Stimulated activated CD8-positive, alpha-beta memory T cell treated with anti-CD3 and anti-CD28 coated beads, Interleukin-4, amount 100 ng/mL, for 48 hours (primary cell): ENCODE data around the gene MAGI2.
"Not testable (repeated sequence)": the region's sequence is repeated elsewhere in the genome, so short reads cannot be mapped to it uniquely, and the experiment has no call there.

Source experiments
- DNase-seq: peaks from one replicate; pipeline ENCODE4 v3.0.0-alpha.2; 2020

MAGI2 gene

DNA sequence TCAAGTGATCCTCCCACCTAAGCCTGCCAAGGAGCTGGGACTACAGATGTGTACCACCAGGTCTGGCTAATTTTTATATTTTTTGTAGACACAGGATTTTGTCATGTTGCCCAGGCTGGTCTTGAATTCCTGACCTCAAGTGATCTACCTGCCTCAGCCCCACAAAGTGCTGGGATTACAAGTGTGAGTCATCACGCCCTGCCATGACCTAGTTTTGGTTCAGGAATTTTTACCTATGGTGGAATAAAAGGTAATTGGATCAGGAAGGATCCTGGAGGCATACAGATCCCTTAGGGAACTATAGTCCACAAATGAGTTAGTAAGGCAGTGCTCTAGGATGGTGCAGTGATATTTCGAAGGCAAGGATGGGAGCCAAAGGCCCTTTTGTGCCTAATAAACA lies 937.0 kb downstream of the MAGI2 start:
- no peak for DNase-seq

DNA sequence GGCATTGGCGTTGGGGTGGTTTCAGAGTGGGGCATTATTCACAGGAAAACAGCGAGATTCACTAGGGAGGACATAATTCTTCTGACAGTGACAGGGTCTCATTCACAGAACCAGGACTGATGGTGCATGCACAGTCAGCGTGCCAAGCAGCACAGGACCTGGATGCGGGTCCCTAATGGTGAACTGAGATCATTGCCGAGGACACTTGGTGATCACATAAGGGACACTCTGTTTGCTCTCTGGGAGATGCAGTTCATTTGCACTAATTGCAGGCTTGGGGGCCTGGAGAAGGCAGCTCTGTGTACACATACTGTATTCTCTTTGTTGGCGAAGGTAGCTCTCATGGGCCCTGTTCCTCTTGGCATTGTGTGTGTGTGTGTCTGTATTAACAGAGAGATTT lies 938.8 kb downstream of the MAGI2 start:
- no peak for DNase-seq

DNA sequence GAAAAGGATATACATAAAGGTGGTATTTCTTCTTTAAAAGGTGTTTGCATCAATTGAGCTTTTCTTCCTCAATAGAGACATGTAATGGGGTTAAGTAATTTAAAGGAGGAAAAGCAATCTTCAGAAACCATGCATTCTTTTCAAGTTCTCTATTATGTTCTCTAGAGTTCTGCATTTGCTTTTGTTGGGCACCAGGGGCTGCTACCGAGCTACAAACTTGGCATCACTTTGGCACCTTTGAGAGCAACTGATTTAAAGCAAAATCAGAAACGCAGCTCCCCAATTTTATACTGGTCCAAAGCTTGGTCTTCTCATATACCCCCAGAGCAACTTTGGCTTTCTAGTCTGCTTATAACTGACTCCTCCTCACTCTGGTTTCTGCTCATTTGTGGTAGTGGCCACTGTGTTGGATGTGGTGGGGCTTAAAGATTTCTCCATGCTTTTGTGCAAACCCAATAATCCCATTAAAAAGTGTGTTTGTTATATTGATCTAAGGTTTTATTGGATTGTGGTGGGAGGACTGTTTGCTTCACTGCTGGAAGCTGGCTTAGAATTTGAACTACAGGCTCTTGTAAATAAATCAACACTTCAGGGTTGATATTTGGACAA lies 942.8 kb downstream of the MAGI2 start:
- DNase-seq, result peak; percentile 26

DNA sequence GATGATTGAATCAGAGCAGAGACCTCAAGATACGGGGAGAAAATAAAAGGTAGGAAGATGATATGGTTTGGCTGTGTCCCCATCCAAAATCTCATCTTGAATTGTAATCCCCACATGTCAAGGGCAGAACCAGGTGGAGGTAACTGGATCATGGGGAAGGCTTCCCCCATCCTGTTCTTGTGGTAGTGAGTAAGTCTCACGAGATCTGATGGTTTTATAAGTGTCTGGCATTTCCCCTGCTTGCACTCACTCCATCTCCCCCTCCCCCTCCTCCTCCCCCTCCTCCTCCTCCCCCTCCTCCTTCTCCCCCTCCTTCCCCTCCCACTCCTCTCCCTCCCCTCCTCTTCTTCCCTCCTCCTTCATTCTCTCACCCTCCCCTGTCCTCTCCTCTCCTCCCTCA lies 950.2 kb downstream of the MAGI2 start:
- DNase-seq, result not testable (repeated sequence)

DNA sequence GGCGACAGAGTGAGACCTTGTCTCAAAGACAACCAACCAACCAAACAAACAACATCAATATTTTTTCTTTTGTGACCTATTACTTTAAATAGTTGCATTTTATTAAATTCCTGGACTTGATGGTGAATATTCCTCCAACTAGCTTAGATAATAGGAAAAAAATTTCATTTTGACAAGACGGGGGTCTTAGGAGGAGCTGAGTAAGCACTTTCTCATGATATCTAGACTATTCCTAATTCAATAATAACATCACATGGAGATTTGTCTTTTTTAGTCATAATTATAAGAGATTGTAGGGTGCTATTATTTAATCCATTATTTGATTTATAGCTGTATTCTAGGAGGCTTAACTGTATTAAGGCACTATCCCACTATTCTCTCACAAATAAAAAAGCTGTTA lies 952.4 kb downstream of the MAGI2 start:
- DNase-seq, result no peak

DNA sequence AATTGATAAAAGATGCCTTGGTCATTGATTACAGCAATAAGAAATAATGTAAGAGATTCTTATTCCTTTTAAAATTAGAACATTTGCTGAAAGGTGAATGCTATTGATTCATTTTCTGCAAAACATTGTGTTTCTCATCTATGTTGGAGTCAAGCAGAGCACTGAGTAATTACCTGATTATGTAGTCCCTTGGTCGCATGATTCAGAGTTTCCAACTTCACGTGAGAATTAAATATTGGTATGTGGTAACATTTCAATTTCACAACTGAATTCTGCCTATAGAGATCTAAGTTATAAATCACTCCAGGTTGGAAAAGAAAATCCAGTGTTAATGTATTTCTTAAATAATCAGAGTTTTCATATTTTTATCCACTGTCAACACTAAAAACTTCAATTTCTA lies 953.5 kb downstream of the MAGI2 start:
- no peak for DNase-seq

DNA sequence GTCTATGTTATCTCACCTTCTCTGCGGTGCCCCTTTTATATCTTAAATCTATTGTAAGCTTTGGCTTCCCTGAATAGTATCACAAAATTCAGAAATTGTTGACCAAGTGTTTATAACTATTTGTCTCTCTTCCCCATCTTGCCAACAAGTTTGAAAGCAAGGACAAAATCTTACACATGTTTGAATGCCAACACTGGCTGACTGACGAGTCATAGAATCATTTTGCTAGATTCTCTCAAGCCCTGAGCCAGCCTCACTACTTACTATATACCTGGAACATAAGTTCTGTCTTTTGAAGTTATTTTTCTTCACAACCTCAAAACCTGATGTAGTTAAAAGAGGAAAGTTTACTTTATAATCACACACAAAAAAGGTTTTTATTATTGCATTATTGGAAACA lies 954.2 kb downstream of the MAGI2 start:
- DNase-seq, result no peak

DNA sequence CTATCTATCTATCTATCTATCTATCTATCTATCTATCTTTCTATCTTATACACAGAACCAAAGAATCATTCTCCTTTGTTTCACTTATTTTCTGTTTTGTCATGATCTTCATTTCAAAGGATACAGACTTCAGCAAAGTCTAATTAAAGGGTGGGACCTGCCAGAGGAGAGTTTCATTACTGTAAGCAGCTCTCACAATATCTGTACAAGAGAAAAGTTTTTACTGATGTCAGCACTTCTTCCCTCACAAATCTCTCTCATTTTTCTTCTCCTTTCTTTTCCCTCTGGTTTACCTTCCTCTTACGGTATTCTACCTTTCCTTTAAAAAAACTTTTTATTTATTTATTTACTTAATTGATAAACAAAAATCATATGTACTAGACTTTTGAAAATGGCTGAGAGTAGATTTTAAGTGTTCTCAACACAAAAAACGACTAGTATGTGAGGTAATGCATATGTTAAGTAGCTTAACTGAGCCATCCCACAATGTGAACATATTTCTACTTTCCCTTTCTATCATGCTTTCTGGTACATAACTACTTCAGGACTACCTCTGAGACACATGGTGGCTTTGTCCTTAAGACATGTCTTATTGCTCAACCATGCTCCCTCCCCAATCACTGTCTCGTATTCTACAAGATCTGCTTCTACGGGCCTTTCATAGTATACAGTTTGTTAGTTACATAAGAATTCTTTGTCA lies 955.6 kb downstream of the MAGI2 start:
- no peak for DNase-seq

DNA sequence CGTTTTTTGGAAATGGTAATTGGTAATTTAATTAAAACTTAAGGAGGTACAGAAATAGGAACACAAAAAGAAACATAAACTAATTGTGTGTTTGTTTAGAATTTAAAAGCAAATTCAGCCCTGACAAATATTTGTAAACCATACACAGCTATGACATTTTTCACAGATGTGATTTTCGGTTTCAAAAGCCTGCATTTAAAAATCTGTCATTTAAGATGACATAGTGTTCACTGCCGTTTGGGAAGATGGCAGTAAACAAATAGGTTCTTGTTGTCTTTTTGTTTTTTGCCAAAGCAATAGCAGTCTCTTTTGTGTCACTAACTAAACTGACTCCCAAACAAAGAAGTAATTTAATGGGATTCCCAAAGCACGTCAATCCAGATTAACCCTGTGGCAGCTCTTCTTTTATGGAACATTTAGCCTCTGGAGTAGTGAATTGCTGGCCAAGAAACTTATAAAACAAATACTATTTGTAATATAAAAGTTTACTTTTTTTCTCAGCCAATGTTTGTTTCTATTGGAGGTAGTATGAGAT lies 957.3 kb downstream of the MAGI2 start:
- no peak for DNase-seq

DNA sequence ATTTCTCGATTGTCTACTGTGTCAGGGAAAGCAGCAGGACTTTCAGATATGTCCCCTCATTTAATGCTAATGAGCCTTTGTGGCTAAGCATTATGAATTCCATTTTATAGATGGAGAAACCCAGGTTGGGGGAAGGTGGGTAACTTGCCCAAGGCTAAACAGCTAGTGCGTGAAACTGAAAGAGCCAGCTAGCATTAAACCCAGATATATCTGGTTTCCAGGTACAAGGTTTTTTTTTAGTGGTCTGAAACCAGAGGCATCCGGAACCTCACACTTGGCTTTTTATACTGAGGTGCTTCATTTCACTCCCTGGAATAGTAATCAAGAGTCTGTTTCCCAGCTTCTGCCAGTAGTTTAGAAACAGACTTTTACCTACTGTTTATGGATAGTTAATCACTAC lies 960.1 kb downstream of the MAGI2 start:
- no peak for DNase-seq

DNA sequence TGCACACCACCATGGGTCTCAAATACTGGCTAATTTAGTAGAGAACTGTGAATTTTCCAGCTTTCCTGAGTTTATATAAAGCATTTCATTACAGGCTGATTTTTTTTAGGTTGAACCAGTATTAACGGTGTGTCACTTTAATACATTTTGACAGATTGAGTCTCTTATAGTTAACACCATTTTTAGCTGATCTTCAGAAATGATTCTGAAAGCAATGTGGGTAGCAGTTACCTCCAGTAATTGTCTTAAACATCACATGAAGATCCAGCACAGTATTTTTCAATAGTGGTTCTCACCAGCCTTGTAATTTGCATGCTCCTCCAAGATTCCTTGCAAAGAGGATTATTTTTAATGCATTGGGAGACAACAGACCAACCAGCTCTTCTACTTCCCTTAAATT lies 961.3 kb downstream of the MAGI2 start:
- no peak for DNase-seq

DNA sequence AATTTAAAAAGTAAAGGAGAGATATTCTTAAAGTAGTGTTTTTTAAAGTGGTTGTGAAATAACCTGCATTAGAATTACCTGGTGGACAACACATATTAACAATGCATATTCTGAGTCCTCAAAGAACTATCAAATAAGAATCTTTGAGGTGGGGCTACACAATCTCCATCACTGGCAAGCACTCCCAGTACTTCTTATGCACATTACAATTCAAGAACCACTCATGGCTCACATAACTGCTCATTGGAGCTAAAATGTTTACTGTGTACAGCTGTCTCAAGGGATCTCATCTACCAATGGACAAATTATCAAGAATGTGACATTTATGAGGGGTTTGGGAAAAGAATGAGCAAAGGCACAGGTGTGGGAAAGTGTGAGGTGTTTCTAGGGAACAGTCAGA lies 962.9 kb downstream of the MAGI2 start:
- DNase-seq, result no peak

DNA sequence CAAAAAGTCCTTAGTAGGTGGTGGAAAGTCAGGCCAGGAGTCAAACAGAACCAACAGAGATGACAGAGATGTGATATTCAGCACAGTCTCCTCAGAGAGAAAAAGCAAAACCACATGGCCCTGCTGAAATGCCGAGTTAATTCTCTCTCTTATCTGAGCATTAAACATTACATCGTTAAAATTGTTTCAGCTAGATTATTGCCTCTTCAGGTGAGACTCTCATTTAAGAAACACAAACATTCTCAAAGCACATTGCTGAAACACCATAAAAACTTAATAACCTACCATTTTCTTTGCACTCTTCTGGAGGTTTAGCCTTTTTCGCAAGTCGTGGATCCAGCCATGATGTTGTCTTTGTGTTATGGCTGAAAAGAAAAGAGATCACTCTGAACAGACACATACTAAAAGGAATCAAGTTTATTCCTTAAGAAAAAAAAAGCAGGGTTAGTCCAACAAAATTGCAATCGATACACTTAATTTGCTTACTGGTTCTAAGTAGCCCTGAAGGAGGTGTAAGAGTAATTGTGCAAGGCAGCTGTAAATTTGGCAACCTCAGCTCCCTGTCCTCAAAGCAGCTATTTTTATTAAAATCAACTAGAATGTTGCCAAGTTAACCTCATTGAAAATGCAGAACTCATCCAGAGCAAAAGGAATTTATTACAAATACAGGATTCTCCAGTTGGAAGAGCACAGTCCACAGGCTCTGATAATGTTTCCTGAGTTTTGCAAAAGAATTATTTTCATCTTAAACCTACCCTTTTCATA lies 963.8 kb downstream of the MAGI2 start:
- no peak for DNase-seq

DNA sequence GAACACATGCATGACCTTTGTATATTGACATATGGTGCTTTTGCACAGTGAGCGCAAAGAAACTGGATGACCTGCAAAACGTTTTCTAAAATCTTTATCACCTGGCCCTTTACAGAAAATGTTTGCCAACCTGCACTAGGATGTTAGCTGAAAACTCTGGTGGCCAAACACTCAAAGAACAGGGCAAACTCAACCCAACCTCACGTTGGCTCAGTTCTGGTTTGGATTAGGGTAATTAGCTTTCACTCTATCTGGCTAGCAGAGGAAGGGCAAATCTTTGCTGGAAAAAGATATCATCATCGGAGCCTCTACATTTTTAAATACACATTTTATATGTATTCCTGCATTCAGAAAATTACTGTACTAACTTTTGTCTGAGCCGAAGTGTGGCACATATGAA lies 966.0 kb downstream of the MAGI2 start:
- DNase-seq, result no peak

DNA sequence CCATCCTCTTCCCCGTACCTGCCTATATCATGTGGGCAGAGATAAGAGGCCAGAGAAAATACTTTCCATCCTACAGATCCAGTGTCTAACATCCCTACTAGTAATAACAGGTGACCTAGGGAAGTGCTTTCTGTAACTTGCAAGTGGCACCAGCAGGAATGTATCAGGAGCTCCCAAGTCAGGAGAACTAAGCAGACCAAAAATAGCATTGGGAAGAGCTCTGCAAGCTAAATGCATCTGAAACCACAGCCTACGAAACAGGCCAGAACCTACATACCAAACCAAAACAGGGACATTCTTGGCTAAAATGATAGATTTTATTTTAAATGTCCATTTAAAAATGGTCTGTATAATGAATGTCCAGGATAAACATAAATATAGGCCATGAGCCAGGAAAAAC lies 974.1 kb downstream of the MAGI2 start:
- no peak for DNase-seq

DNA sequence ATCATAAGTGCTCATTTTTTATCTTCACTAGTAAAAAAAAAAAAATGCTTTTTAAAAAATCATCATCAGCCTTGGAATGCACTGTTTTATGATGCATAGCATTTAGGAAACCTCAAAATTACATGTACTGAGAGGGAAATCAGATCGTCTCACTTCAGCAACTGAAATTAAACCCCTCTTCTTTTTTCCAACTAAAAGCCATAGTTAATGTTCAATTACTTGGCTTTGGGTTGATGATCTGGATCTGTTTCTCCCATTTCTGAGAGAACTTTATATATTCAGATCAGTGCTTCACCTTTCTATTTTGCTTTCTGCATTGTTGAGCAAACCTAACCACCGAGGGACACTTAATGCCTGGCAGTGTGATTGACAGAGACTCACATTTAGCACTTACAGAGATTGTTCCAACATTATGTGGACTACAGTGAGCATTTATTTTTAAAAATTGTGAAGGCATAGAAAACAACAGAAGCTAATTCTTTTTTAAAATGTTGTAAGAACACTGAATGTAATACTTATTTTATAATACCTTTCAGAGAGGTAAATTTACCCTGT lies 976.5 kb downstream of the MAGI2 start:
- no peak for DNase-seq

DNA sequence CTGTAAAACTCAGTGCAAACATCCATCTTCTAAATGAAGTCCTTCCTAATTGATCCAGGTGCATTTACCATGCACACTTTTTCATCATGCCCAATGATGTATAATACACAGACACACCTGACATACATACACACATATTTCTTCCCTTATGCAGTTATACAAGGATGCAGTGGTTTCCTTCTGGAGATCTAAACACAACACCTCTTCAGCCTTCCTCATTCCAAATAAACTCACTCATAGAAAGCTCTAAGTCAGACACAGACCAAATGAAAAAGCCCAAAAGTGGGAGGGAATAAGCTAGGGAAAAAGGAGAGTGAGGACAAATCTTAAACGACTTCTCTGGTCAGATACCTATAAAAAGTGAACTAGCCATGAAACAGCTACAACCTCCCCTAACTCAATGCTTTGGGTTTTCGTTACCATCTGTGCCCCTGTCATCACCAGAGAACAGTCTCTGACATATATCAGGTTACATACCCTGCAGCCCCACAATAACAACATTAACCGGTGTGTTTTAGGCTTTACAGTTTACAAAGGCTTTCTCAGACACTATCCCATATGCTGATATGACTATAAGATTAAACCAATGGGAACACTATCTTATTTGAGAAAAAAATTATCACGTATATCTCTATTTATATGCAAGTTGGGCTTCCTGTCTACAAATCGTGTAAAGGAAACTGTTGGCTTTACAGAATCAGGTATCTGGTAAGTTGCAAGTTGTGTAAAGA lies 979.7 kb downstream of the MAGI2 start:
- no peak for DNase-seq

DNA sequence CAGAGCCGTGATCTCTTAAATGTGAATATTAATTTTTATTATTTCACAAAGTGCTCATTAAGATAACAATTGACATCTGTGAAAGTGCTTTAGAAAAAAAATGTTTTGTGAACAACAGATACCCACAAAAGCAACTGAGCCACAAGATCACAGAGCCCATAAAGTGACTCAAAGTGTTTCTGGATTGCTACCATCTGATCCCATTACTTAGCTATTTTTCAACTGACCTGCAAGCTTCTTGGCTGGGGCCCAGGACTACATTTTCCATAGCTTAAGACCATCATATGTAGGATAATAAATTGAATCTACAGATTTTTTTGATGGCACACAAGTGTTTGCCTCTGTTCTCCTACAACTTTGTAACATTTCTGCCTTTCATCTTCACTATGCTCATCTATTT lies 980.4 kb downstream of the MAGI2 start:
- no peak for DNase-seq

DNA sequence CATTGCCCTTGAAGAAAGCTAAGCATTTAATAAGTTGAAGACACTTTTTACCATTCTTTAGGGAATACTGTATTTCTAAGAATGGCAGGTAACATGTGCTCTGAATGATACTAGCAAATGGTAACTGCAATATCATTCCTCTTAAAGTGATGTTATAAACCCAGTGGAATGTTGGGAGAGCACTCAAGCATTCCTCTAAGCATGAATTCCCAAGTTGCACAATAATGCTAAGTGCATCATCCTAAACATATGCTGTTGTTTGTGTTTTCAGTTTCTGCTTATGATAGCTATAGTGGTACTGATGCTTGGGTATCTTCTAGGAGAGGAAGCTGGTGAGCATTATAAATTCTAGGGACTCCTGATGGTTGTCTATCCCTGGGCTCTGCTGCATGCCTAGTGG lies 980.9 kb downstream of the MAGI2 start:
- DNase-seq, result no peak

DNA sequence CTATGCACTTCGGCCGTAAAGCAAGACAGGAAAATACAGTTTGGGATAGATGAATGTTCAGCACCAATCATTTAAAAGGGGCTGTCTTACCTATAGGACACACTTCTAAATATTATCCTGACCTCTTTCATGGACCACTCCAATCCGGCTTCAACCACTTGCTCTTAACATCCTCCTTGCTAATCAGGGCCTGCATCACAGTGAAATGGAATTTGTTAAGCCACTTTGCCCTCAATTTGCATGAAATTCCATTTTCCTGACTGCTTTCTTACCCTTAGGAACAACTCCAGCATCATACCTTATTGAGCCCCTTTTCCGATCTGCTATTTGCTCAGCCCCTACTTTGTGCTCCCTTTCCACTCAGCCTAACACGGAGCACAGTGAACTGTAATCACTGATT lies 987.6 kb downstream of the MAGI2 start:
- no peak for DNase-seq

DNA sequence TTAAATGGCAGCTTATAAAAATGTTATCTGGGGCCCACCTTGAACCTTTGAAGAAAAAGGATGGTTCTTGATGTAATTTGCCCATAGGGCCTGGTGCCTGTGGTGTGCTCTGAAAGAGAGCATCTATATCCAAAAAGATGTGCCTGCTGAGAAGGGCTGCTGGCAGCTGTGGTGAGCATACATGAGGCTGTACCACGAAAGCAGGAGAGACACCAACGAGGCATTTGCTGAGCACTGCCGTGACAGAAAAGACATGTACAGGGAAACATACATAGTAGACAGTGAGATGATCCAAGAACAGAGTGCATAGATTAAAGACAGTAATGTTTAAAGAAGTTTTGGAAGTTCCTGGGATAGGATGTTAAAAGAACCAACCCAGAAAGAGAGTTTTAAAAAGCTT lies 990.4 kb downstream of the MAGI2 start:
- DNase-seq, result no peak

DNA sequence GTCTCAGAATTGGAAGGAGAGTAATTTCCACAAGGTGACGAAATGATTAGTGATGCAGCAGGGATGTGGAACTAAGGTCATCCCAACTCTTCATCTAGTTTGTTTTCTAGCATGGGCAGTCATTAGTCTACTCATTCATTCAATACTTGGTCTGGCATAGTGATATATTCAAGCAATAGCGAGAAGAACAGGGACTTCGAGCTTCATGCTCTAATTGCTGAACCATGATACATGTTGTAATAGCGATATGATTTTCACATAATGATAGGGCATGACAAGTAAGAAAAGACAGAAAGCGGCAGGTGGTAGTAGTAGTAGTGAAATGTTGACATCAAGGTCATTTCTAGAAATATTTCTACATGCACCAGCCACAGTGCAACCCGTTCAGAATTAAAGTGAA lies 1002.8 kb downstream of the MAGI2 start:
- DNase-seq, result no peak

DNA sequence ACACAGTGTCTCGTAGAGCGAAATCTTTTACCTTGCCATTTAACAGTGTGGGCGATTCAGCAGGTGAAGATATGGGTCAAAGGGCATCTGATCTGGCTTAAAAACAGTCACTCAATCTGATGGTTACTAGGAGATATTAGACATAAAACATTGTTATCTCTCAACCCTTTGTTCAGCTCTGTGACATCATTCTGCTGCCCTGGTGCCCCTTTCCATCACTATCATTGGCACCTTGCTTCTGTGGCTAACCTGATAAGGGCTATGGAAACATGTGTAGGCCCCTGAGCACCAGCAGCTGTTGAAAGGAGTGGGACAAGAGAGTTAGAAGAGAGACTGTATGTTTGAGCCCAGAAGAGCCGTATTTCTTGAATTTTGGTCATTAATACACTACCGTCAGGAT lies 1004.6 kb downstream of the MAGI2 start:
- no peak for DNase-seq
